Nephron (organoid): ENCODE results near the gene STX11.

Experiments used
- H3K27ac Mint-ChIP-seq, 3 experiments: 2 replicates each; pipeline ENCODE4 v1.8.0; 2020; ENCODE audit warnings: mixed read lengths in 3 of 3, mild to moderate bottlenecking in 2 of 3, moderate library complexity in 1 of 3
- H3K27me3 Mint-ChIP-seq: 2 replicates; pipeline ENCODE4 v1.8.0; 2021; ENCODE audit warnings: low read depth, mild to moderate bottlenecking, moderate library complexity, mixed read lengths
- H3K36me3 Mint-ChIP-seq: 2 replicates; pipeline ENCODE4 v1.8.0; 2020; ENCODE audit warnings: low read depth, mixed read lengths
- H3K4me1 Mint-ChIP-seq: 2 replicates; pipeline ENCODE4 v1.8.0; 2020; ENCODE audit warnings: mixed read lengths
- H3K4me3 Mint-ChIP-seq, 3 experiments: 2 replicates each; pipeline ENCODE4 v1.8.0; 2020; ENCODE audit warnings: mild to moderate bottlenecking in 3 of 3, mixed read lengths in 3 of 3, moderate library complexity in 2 of 3
- H3K9me3 Mint-ChIP-seq: 2 replicates; pipeline ENCODE4 v1.8.0; 2020; ENCODE audit warnings: mixed read lengths
- CTCF ChIP-seq, 3 experiments: fragments of 200-600 bp; sonication (generic); IDR thresholded peaks; one replicate each; pipeline ENCODE4 v1.5.0; 2021; ENCODE audit warnings: antibody characterized with exemption in 3 of 3; ENCODE audit not compliant: unreplicated experiment in 3 of 3

Gene STX11

GRCh38 chr6:144110210-144110609 is 40.1 kb upstream of the STX11 start:
- H3K36me3 Mint-ChIP-seq = no peaks in the 10 kb centered on the region
- no peak for TF ChIP-seq CTCF (IDR thresholded peaks at IDR 0.05; ENCODE audit: unreplicated experiment in 3 of 3)
- no peak overlapping the region for H3K27ac Mint-ChIP-seq
- H3K4me3 Mint-ChIP-seq = no peak overlapping the region
- peaks cover under 1% of the 10 kb centered on the region for H3K4me1 Mint-ChIP-seq
- H3K9me3 Mint-ChIP-seq = no peaks in the 10 kb centered on the region
- H3K27me3 Mint-ChIP-seq = peaks cover 3% of the 10 kb centered on the region

GRCh38 chr6:144113366-144113765 is 37.0 kb upstream of the STX11 start:
- Mint-ChIP-seq H3K4me1 (no peaks in the 10 kb centered on the region), H3K27me3 (peaks cover 3% of the 10 kb centered on the region), H3K4me3 (no peak overlapping the region), H3K36me3 (no peaks in the 10 kb centered on the region), H3K9me3 (no peaks in the 10 kb centered on the region), H3K27ac (no peak overlapping the region)
- no peak for TF ChIP-seq CTCF (IDR thresholded peaks at IDR 0.05; ENCODE audit: unreplicated experiment in 3 of 3)

GRCh38 chr6:144115219-144115618 is 35.1 kb upstream of the STX11 start:
- Mint-ChIP-seq H3K4me3 (no peak overlapping the region), H3K9me3 (no peaks in the 10 kb centered on the region), H3K4me1 (no peaks in the 10 kb centered on the region), H3K27ac (no peak overlapping the region), H3K36me3 (no peaks in the 10 kb centered on the region), H3K27me3 (no peaks in the 10 kb centered on the region)
- TF ChIP-seq CTCF (IDR thresholded peaks at IDR 0.05; ENCODE audit: unreplicated experiment in 3 of 3) = no peak

GRCh38 chr6:144119376-144119775 is 30.9 kb upstream of the STX11 start:
- no peak for TF ChIP-seq CTCF (IDR thresholded peaks at IDR 0.05; ENCODE audit: unreplicated experiment in 3 of 3)
- Mint-ChIP-seq H3K36me3 (no peaks in the 10 kb centered on the region), H3K4me3 (no peak overlapping the region), H3K4me1 (no peaks in the 10 kb centered on the region), H3K9me3 (peaks cover 5% of the 10 kb centered on the region), H3K27ac (no peak overlapping the region), H3K27me3 (peaks cover 4% of the 10 kb centered on the region)

- Mint-ChIP-seq H3K27ac (no peak overlapping the region), H3K4me3 (no peak overlapping the region), H3K27me3 (peaks cover 7% of the 10 kb centered on the region), H3K4me1 (no peaks in the 10 kb centered on the region), H3K9me3 (peaks cover 5% of the 10 kb centered on the region), H3K36me3 (no peaks in the 10 kb centered on the region)
- no peak for TF ChIP-seq CTCF (IDR thresholded peaks at IDR 0.05; ENCODE audit: unreplicated experiment in 3 of 3)
These were observed 27.5 kb upstream of the STX11 start for GRCh38 chr6:144122861-144123260.

GRCh38 chr6:144123421-144123820 is 26.9 kb upstream of the STX11 start:
- peaks cover 7% of the 10 kb centered on the region for H3K27me3 Mint-ChIP-seq
- no peak for TF ChIP-seq CTCF (IDR thresholded peaks at IDR 0.05; ENCODE audit: unreplicated experiment in 3 of 3)
- H3K36me3 Mint-ChIP-seq = no peaks in the 10 kb centered on the region
- H3K4me1 Mint-ChIP-seq = no peaks in the 10 kb centered on the region
- H3K27ac Mint-ChIP-seq = no peak overlapping the region
- H3K9me3 Mint-ChIP-seq = peaks cover 5% of the 10 kb centered on the region
- H3K4me3 Mint-ChIP-seq = no peak overlapping the region
